Smooth muscle cell (in vitro differentiated cells): Measurements from ENCODE around the gene TMOD3. TPM values are rescaled to one million over a fixed set of nuclear protein-coding genes. Genes with fewer than 3 reads are reported as not detected.

Experiments
- DNase-seq: peaks from one replicate; lab custom pipeline; 2025; ENCODE audit not compliant: unreplicated experiment; lab: John Stamatoyannopoulos, UW
- H2AFZ ChIP-seq: fragments of 200-600 bp; sonication (generic); 2 replicates; pipeline ENCODE4 v1.6.0; 2016; ENCODE audit warnings: antibody characterized with exemption, low read depth, mild to moderate bottlenecking
- H3F3A ChIP-seq: fragments of 200-600 bp; sonication (generic); 2 replicates; pipeline ENCODE4 v1.6.0; 2017; ENCODE audit warnings: antibody characterized with exemption, low read depth
- H3K27ac ChIP-seq: fragments of 200-600 bp; sonication (generic); 2 replicates; pipeline ENCODE4 v1.5.1; 2016; ENCODE audit warnings: low read depth, mild to moderate bottlenecking
- H3K27me3 ChIP-seq: fragments of 200-600 bp; sonication (generic); 2 replicates; pipeline ENCODE4 v1.6.1; 2016; ENCODE audit warnings: low read depth, mild to moderate bottlenecking
- H3K36me3 ChIP-seq: fragments of 200-600 bp; sonication (generic); 2 replicates; pipeline ENCODE4 v1.5.1; 2016; ENCODE audit warnings: low read depth
- H3K4me1 ChIP-seq: fragments of 200-600 bp; sonication (generic); 2 replicates; pipeline ENCODE4 v1.5.1; 2016; ENCODE audit warnings: low read depth
- H3K4me2 ChIP-seq: fragments of 200-600 bp; sonication (generic); 2 replicates; pipeline ENCODE4 v1.6.0; 2016; ENCODE audit warnings: mild to moderate bottlenecking
- H3K4me3 ChIP-seq: fragments of 200-600 bp; sonication (generic); 2 replicates; pipeline ENCODE4 v1.5.1; 2016; ENCODE audit warnings: mild to moderate bottlenecking
- H3K79me2 ChIP-seq: fragments of 200-600 bp; sonication (generic); 2 replicates; pipeline ENCODE4 v1.6.0; 2016; ENCODE audit warnings: low read depth, mild to moderate bottlenecking
- H3K9ac ChIP-seq: fragments of 200-600 bp; sonication (generic); 2 replicates; pipeline ENCODE4 v1.6.0; 2016; ENCODE audit warnings: low read depth
- H3K9me3 ChIP-seq: fragments of 200-600 bp; sonication (generic); replicated peaks from 2 replicates; pipeline ENCODE4 v1.5.1; 2016; ENCODE audit warnings: low read depth
- H4K20me1 ChIP-seq: fragments of 200-600 bp; sonication (generic); 2 replicates; pipeline ENCODE4 v1.6.0; 2016; ENCODE audit warnings: low read depth
- CTCF ChIP-seq: fragments of 200-600 bp; sonication (generic); IDR thresholded peaks from 2 replicates; pipeline ENCODE4 v1.5.1; 2017; ENCODE audit warnings: borderline replicate concordance, mild to moderate bottlenecking, antibody characterized with exemption; ENCODE audit not compliant: insufficient read depth, poor library complexity, severe bottlenecking
- WGBS: methylation state at CpG from one replicate; pipeline ENCODE4 v1.1.7; 2016; ENCODE audit warnings: low lambda C conversion rate; 5-methylcytosine and 5-hydroxymethylcytosine counted together
- polyA plus RNA-seq: library from polyadenylated mRNA; unstranded; fragments of >200 nt; fragmentation: Nextera tagmentation; extraction: Ambion mirVana; gene quantifications from 2 replicates; pipeline ENCODE4 v1.2.1, GENCODE V29; 2016
- total RNA-seq: library from RNA; depleted of rRNA; stranded (reverse); fragments of >200 nt; gene quantifications from 2 replicates; pipeline ENCODE4 v1.2.3, GENCODE V29; 2014

The TMOD3 gene
- total and polyA plus RNA-seq, 2 experiments from 2014 or later: 18.6 to 35.7 TPM

- no peak overlapping the region for H3K27ac ChIP-seq
- WGBS: 91% methylated on average over 1 of the region's 1 CpG
- H3K9me3 ChIP-seq: no peaks in the 10 kb centered on the region
- no peaks in the 10 kb centered on the region for H3K27me3 ChIP-seq
- DNase-seq: no peak
- no peaks in the 10 kb centered on the region for H3K36me3 ChIP-seq
- H2AFZ ChIP-seq: no peak overlapping the region
- no peak for TF ChIP-seq CTCF
- H3K79me2 ChIP-seq: peaks cover 97% of the 10 kb centered on the region
- peaks cover 99% of the 10 kb centered on the region for H4K20me1 ChIP-seq
- H3K4me2 ChIP-seq: no peak overlapping the region
- H3K4me1 ChIP-seq: peaks cover 10% of the 10 kb centered on the region
- H3K9ac ChIP-seq: no peak overlapping the region
- no peaks in the 10 kb centered on the region for H3F3A ChIP-seq
- no peak overlapping the region for H3K4me3 ChIP-seq
Observed at GRCh38 chr15:51855612-51856011, 26.2 kb downstream of the TMOD3 start.

GRCh38 chr15:51856714-51857380 is 27.4 kb downstream of the TMOD3 start:
- Histone ChIP-seq H3K36me3 (no peaks in the 10 kb centered on the region), H3K27me3 (no peaks in the 10 kb centered on the region), H3K9me3 (no peaks in the 10 kb centered on the region), H3K9ac (no peak overlapping the region), H3K4me1 (peaks cover 10% of the 10 kb centered on the region), H4K20me1 (peaks cover 99% of the 10 kb centered on the region), H3F3A (no peaks in the 10 kb centered on the region), H2AFZ (no peak overlapping the region), H3K4me2 (peak overlapping the region; percentile 6), H3K4me3 (no peak overlapping the region), H3K79me2 (peaks cover 97% of the 10 kb centered on the region), H3K27ac (no peak overlapping the region)
- DNase-seq: no peak
- WGBS: 79% methylated on average over 5 of the region's 5 CpGs
- TF ChIP-seq CTCF: no peak

- Histone ChIP-seq H3K36me3 (peaks cover 3% of the 10 kb centered on the region), H3K4me3 (no peak overlapping the region), H3K4me1 (peaks cover 8% of the 10 kb centered on the region), H3K79me2 (peaks cover 77% of the 10 kb centered on the region), H3K4me2 (no peak overlapping the region), H3F3A (no peaks in the 10 kb centered on the region), H3K9ac (no peak overlapping the region), H3K27me3 (no peaks in the 10 kb centered on the region), H3K27ac (peak overlapping the region; percentile 27), H4K20me1 (peaks cover 67% of the 10 kb centered on the region), H2AFZ (no peak overlapping the region), H3K9me3 (no peaks in the 10 kb centered on the region)
- no peak for DNase-seq
- no peak for TF ChIP-seq CTCF
- WGBS: 89% methylated on average over 10 of the region's 10 CpGs
Observed at GRCh38 chr15:51861557-51862359, 32.3 kb downstream of the TMOD3 start.

- no peak for TF ChIP-seq CTCF
- Histone ChIP-seq H3K4me1 (peaks cover 8% of the 10 kb centered on the region), H3K79me2 (peaks cover 63% of the 10 kb centered on the region), H4K20me1 (peaks cover 53% of the 10 kb centered on the region), H3F3A (no peaks in the 10 kb centered on the region), H3K27ac (no peak overlapping the region), H3K36me3 (peaks cover 3% of the 10 kb centered on the region), H3K9ac (no peak overlapping the region), H3K9me3 (no peaks in the 10 kb centered on the region), H3K4me2 (no peak overlapping the region), H3K27me3 (no peaks in the 10 kb centered on the region), H2AFZ (no peak overlapping the region), H3K4me3 (no peak overlapping the region)
- DNase-seq: no peak
- WGBS: 99% methylated on average over 2 of the region's 2 CpGs
Observed at GRCh38 chr15:51863131-51863530, 33.7 kb downstream of the TMOD3 start.
